Measurements from ENCODE around the gene ITGB2. TPM values are rescaled to one million over a fixed set of nuclear protein-coding genes. Genes with fewer than 3 reads are reported as not detected.

ITGB2 gene
- total RNA-seq, 1 experiment from 2014 or later: 120 TPM

GRCh38 chr21:44958471-44959191 is 37.9 kb upstream of the ITGB2 start:
- no peak for DNase-seq (ENCODE audit: low read depth in 1 of 2, low spot score in 2 of 2)
- peaks cover 67% of the 10 kb centered on the region for H3K36me3 ChIP-seq
- peaks cover 25% of the 10 kb centered on the region for H3K4me1 ChIP-seq (replicated peaks)
- no peaks in the 10 kb centered on the region for H3K27me3 ChIP-seq (replicated peaks)
- no peak overlapping the region for H3K27ac ChIP-seq
- no peak overlapping the region for H3K4me3 ChIP-seq
- H3K9me3 ChIP-seq (replicated peaks): no peaks in the 10 kb centered on the region

GRCh38 chr21:44957901-44958451 is 37.3 kb upstream of the ITGB2 start:
- no peak for DNase-seq (ENCODE audit: low read depth in 1 of 2, low spot score in 2 of 2)
- Histone ChIP-seq H3K4me3 (no peak overlapping the region), H3K9me3 (replicated peaks) (no peaks in the 10 kb centered on the region), H3K4me1 (replicated peaks) (peaks cover 19% of the 10 kb centered on the region), H3K27ac (no peak overlapping the region), H3K36me3 (peaks cover 70% of the 10 kb centered on the region), H3K27me3 (replicated peaks) (no peaks in the 10 kb centered on the region)

GRCh38 chr21:44957047-44957831 is 36.5 kb upstream of the ITGB2 start:
- no peak overlapping the region for H3K4me3 ChIP-seq

DNA sequence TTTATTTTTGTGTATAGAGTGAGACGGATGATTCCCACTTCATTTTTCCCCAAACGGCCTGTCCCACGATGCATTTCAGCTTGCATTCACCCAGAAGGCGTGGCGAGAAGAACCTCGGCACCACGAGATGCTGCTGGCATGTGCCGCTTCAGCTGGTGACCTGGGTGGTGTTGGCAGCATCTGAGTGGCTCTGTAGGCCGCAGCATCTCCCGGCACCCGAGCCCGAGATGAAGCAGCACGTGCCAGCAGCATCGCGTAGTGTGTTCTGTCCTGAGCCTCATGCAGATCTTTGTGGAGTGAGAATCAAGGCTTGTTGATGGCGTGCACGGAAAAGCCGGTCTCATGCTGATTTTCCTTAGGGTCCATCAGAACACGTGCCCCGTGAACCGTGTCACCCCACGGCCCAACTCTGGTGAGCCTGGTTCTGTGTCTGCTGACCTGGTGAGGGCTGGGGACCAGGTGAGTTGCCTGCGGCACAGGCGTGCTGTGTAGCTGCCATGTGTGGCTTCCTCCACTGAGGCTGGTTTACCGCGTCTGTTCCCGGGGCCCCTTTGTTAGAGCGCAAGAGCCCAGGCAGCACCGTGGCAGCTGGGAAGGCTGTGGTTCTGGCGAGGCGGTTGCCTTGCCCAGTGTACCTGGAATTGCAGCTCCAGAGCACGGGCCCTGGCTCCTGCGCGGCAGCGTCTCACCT is 35.8 kb upstream of the ITGB2 start:
- no peak overlapping the region for H3K4me3 ChIP-seq
- peaks cover 82% of the 10 kb centered on the region for H3K36me3 ChIP-seq
- DNase-seq (ENCODE audit: low read depth in 1 of 2, low spot score in 2 of 2): no peak
- H3K27me3 ChIP-seq (replicated peaks): no peaks in the 10 kb centered on the region
- no peaks in the 10 kb centered on the region for H3K9me3 ChIP-seq (replicated peaks)
- H3K27ac ChIP-seq: no peak overlapping the region
- H3K4me1 ChIP-seq (replicated peaks): peaks cover 4% of the 10 kb centered on the region; the same call in 1 of the 2 replicates

More at GRCh38 chr21:44957047-44957831, 36.5 kb upstream of the ITGB2 start:
- H3K36me3 ChIP-seq: peaks cover 77% of the 10 kb centered on the region
- no peak for DNase-seq (ENCODE audit: low read depth in 1 of 2, low spot score in 2 of 2)
- no peaks in the 10 kb centered on the region for H3K9me3 ChIP-seq (replicated peaks)
- H3K27ac ChIP-seq: no peak overlapping the region
- peaks cover 11% of the 10 kb centered on the region for H3K4me1 ChIP-seq (replicated peaks)
- no peaks in the 10 kb centered on the region for H3K27me3 ChIP-seq (replicated peaks)

DNA sequence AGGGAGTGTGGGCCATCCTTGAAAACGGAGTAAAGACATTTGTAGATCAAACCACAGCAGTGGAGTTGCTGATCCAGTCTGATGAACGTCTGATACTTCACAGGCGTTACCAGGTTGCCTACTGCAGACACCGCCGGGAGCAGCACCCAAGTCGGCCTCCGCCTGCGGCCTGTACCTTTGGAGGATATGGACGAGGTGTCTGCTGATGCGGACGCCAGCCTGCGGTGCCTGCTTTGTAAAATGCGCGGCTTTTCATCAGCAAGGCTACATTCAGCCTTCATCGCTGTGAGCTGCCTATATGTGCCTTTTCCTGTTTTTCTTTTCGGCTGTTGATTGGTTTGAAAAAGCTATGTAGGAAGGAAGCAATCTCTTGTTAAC is 35.1 kb upstream of the ITGB2 start:
- Histone ChIP-seq H3K4me1 (replicated peaks) (no peaks in the 10 kb centered on the region), H3K36me3 (peaks cover 82% of the 10 kb centered on the region), H3K4me3 (no peak overlapping the region), H3K9me3 (replicated peaks) (no peaks in the 10 kb centered on the region), H3K27me3 (replicated peaks) (no peaks in the 10 kb centered on the region), H3K27ac (no peak overlapping the region)
- DNase-seq (ENCODE audit: low read depth in 1 of 2, low spot score in 2 of 2): no peak

DNA sequence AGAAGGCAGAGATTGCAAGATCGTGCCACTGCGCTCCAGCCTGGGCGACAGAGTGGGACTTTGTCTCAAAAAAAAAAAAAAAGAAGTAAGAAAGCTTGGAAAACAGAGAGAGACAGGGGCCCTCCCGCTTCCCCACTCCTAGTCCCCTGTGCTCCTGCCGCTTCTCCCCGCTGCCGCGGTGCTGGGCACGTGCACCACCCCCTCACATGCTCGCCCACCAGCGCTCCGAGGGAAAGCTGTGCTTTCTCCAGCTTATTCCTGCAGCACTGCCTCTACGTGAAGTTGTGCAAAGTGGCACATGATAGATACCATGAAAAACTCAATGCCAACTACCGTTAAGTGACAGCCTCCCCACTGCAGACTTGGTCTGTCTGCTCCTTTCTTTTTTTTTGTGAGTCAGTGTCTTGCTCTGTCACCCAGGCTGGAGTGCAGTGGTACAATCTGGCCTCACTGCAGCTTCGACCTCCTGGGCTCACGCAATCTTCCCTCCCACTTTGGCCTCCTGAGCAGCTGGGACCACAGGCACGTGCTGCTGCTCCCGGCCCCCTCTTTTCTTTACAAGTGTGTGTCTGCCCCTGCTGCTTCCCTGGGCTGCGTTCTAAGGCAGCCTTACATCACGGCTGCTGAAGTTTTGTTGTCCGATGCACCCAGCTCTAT is 34.6 kb upstream of the ITGB2 start:
- Histone ChIP-seq H3K27me3 (replicated peaks) (no peaks in the 10 kb centered on the region), H3K4me1 (replicated peaks) (no peaks in the 10 kb centered on the region), H3K27ac (no peak overlapping the region), H3K9me3 (replicated peaks) (no peaks in the 10 kb centered on the region), H3K4me3 (no peak overlapping the region), H3K36me3 (peaks cover 81% of the 10 kb centered on the region)
- DNase-seq (ENCODE audit: low read depth in 1 of 2, low spot score in 2 of 2): no peak

- no peak for DNase-seq (ENCODE audit: low read depth in 1 of 2, low spot score in 2 of 2)
- Histone ChIP-seq H3K36me3 (peaks cover 81% of the 10 kb centered on the region), H3K4me3 (no peak overlapping the region), H3K4me1 (replicated peaks) (no peaks in the 10 kb centered on the region; the same call in 1 of the 2 replicates), H3K9me3 (replicated peaks) (no peaks in the 10 kb centered on the region), H3K27me3 (replicated peaks) (no peaks in the 10 kb centered on the region), H3K27ac (no peak overlapping the region)
Measured at GRCh38 chr21:44954281-44954771, 33.6 kb upstream of the ITGB2 start.

DNA sequence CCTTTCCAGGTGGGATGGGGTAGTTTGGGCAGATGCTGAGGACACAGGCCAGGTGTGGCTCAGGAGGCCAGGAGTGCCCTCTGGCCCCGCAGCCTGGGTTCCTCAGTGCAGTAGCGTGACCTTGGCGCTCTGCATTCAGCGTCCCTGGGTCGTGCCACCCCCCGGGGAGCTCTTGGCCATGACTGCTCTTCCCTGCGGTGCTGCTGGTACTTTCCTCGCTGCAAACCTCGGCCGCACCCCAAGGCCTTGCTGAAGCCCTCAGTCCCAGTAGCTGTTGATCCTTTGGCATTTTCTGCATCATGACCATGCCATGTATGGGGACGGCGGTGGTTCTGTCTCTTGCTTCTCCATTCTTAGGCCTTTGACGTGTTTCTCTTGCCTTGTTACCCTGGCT is 32.9 kb upstream of the ITGB2 start:
- Histone ChIP-seq H3K4me1 (replicated peaks) (no peaks in the 10 kb centered on the region; the same call in 1 of the 2 replicates), H3K36me3 (peaks cover 84% of the 10 kb centered on the region), H3K27ac (no peak overlapping the region), H3K4me3 (no peak overlapping the region), H3K27me3 (replicated peaks) (no peaks in the 10 kb centered on the region), H3K9me3 (replicated peaks) (no peaks in the 10 kb centered on the region)
- no peak for DNase-seq (ENCODE audit: low read depth in 1 of 2, low spot score in 2 of 2)

- H3K27me3 ChIP-seq (replicated peaks): no peaks in the 10 kb centered on the region
- no peaks in the 10 kb centered on the region; the same call in 1 of the 2 replicates for H3K4me1 ChIP-seq (replicated peaks)
- H3K4me3 ChIP-seq: no peak overlapping the region
- no peak for DNase-seq (ENCODE audit: low read depth in 1 of 2, low spot score in 2 of 2)
- peaks cover 80% of the 10 kb centered on the region for H3K36me3 ChIP-seq
- H3K9me3 ChIP-seq (replicated peaks): no peaks in the 10 kb centered on the region
- H3K27ac ChIP-seq: no peak overlapping the region
Measured at GRCh38 chr21:44952929-44953627, 32.4 kb upstream of the ITGB2 start.

GRCh38 chr21:44952116-44952928 is 31.6 kb upstream of the ITGB2 start:
- H3K27me3 ChIP-seq (replicated peaks): no peaks in the 10 kb centered on the region
- H3K4me1 ChIP-seq (replicated peaks): no peaks in the 10 kb centered on the region; the same call in 1 of the 2 replicates
- DNase-seq (ENCODE audit: low read depth in 1 of 2, low spot score in 2 of 2): no peak
- peaks cover 79% of the 10 kb centered on the region for H3K36me3 ChIP-seq
- no peaks in the 10 kb centered on the region for H3K9me3 ChIP-seq (replicated peaks)
- H3K27ac ChIP-seq: no peak overlapping the region
- no peak overlapping the region for H3K4me3 ChIP-seq

DNA sequence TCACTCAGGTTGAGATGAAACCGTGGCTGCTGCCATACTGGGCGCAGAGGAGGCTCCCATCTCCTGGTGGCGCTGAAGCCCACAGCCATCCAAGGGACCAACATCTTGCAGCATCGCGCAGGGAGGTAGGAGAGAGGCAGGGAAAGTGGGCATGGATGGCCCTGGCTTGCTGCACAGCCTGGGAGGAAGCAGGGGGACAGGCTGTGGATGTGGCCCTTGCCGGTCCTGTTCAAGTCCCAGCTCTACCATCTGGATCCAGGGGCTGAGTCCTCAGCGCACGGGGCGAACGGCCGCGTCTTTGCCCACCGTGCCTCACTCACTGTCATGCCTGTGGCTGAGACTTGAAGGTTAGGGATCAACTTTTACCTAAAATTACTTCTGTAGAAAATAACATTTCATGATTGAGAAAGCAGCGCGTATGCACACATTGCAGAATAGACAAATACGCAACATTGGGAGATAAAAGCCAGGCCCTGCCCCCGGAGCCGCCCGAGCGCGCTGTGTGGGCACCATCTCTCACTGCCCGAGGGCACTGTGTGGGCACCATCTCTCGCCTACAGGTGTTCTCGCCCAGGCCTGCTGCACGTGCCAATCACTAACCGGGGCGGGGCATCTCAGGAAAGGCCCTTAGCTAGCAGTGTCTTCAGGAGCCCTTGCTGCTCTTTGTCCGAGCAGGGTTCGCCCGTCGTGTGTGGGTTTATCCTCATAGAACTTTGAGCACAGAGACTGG is 30.7 kb upstream of the ITGB2 start:
- no peaks in the 10 kb centered on the region for H3K27me3 ChIP-seq (replicated peaks)
- H3K4me1 ChIP-seq (replicated peaks): no peaks in the 10 kb centered on the region; the same call in 1 of the 2 replicates
- H3K27ac ChIP-seq: no peak overlapping the region
- H3K4me3 ChIP-seq: no peak overlapping the region
- DNase-seq (ENCODE audit: low read depth in 1 of 2, low spot score in 2 of 2): no peak
- peaks cover 79% of the 10 kb centered on the region for H3K36me3 ChIP-seq
- no peaks in the 10 kb centered on the region for H3K9me3 ChIP-seq (replicated peaks)
